Thyroid gland (tissue), 4 donors: ENCODE measurements around the gene PDE6A.

ENCODE experiments used
- CTCF ChIP-seq, 6 experiments: fragments of 200-600 bp in 3 of 6; fragments of 450-650 bp in 3 of 6; sonication (generic) in 3 of 6; IDR thresholded peaks; one replicate each; pipeline ENCODE4 v1.5.1; 2016 to 2019; ENCODE audit warnings: antibody characterized with exemption in 6 of 6, mild to moderate bottlenecking in 2 of 6, inconsistent platforms in 1 of 6, moderate library complexity in 1 of 6
- POLR2A ChIP-seq, 2 donors: fragments of 450-650 bp; IDR thresholded peaks; one replicate each; pipeline ENCODE4 v1.6.1; 2017; ENCODE audit warnings: antibody characterized with exemption in 2 of 2, mild to moderate bottlenecking in 2 of 2, moderate library complexity in 1 of 2

GRCh38 chr5:149901511-149901910, 43.1 kb downstream of the PDE6A start:
- TF ChIP-seq CTCF (IDR thresholded peaks at IDR 0.05) = no peak
- no peak for TF ChIP-seq POLR2A (IDR thresholded peaks at IDR 0.05)
